Astrocyte (in vitro differentiated cells and primary cell): ENCODE results near the gene PRG2.

Experiments used
- EZH2 ChIP-seq: IDR thresholded peaks from 2 replicates; pipeline ENCODE4 v1.6.1; 2012; ENCODE audit warnings: mild to moderate bottlenecking, low read length, inconsistent platforms; ENCODE audit not compliant: insufficient read depth
- TF ChIP-seq, protein P1 (sequence below): IDR thresholded peaks from 2 replicates; pipeline ENCODE4 v1.5.1; 2011; ENCODE audit warnings: low read depth, mild to moderate bottlenecking, inconsistent platforms, low read length, moderate library complexity; ENCODE audit not compliant: insufficient read depth

DNA sequence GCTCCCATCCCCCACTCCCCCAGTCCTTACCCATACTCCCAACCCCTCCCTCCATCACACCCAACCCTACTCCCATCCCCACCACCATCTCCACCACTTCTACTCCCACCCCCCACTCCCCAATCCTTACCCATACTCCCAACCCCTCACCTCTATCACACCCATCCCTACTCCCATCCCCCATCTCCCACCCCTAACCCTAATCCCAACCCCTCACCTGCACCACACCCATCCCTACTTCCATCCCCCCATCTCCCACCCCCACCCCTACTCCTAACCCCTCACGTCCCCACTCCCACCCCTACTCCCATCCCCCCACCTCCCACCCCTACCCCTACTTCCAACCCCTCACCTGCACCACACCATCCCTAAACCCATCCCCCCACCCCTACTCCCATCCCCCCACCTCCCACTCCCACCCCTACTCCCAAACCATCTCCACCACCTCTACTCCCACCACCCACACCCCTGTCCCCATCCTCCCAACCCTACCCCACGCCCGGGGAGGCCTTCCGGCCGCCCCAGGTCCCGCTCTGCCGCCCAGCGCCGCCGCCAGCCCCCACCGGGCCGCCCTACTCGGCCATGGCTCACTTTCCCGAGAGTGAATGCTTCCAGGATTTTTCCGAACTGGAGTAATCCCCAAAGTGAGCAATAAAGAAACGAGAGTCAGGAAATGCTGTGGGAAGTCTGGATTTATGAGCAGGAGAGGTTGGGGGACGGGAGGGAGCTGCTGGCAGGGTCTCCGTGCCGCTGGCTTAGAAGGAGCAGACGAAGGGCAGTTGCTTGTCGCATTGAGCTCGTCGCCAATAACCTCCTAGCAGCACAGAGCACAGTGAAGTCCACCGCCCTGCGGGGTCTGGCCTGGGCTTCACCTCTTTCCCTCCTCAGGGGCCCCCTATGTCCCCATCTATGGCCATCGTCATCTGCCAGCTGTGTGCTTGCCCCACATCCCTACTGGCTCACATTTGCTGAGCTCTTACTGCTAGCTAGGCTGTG lies 14.1 kb downstream of the PRG2 start:
- TF ChIP-seq EZH2: no peak
- TF ChIP-seq, protein P1, sequence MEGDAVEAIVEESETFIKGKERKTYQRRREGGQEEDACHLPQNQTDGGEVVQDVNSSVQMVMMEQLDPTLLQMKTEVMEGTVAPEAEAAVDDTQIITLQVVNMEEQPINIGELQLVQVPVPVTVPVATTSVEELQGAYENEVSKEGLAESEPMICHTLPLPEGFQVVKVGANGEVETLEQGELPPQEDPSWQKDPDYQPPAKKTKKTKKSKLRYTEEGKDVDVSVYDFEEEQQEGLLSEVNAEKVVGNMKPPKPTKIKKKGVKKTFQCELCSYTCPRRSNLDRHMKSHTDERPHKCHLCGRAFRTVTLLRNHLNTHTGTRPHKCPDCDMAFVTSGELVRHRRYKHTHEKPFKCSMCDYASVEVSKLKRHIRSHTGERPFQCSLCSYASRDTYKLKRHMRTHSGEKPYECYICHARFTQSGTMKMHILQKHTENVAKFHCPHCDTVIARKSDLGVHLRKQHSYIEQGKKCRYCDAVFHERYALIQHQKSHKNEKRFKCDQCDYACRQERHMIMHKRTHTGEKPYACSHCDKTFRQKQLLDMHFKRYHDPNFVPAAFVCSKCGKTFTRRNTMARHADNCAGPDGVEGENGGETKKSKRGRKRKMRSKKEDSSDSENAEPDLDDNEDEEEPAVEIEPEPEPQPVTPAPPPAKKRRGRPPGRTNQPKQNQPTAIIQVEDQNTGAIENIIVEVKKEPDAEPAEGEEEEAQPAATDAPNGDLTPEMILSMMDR: no peak
